ENCODE data around the gene UNG.

DNA sequence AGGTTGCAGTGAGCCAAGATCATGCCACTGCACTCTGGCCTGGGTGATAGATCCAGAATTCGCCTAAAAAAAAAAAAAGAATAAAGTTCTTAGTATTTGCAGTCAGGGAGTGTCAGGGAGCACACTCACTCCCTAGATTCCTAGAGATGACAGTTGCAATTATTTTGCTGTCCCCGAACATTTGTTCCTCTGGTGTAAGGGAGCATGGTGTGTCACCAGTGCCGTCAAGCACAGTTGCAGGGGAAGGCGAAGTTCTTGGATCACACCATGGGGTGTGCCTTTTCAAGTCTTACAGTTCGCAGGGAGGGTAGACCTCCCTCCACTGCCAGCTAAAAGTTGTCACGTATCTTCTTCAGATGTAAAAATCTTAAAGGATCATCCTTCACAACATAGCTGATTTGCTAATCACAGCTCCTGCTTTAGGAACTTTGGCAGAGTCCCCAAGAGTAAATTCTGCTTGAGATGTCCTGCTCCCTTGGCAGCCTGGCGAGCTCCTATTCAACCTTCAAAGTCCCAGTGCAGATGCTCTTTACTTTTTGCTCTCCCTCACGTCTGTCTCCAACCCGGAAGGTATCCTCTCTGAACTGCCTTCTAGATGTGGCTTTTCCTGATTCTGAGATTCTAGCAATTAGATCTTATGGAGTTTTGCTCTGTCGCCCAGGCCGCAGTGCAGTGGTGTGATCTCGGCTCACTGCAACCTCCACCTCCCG is 30.3 kb downstream of the UNG start:
- TF ChIP-seq CTCF (IDR thresholded peaks at IDR 0.05 in 2 of 3, conservative IDR thresholded peaks at IDR 0.05 in 1 of 3; ENCODE audit: borderline replicate concordance in 1 of 3, insufficient read depth in 1 of 3, low read depth in 2 of 3, low read length in 2 of 3), result no peak
- TF ChIP-seq YY1 (IDR thresholded peaks at IDR 0.05; ENCODE audit: extremely low read depth, insufficient replicate concordance, low read depth, low read length), result no peak
- no peak for TF ChIP-seq EZH2phosphoT487 (IDR thresholded peaks at IDR 0.05; ENCODE audit: borderline replicate concordance)
- no peak for TF ChIP-seq ZFX (IDR thresholded peaks at IDR 0.05)
- no peak for TF ChIP-seq POLR2A (IDR thresholded peaks at IDR 0.05; ENCODE audit: borderline replicate concordance, extremely low read depth, insufficient read depth, insufficient read length)
- no peak for TF ChIP-seq EZH2 (IDR thresholded peaks at IDR 0.05)
- TF ChIP-seq JUND (IDR thresholded peaks at IDR 0.05), result no peak
- TF ChIP-seq REST (IDR thresholded peaks at IDR 0.05; ENCODE audit: low read depth), result no peak
- no peak for TF ChIP-seq POLR2AphosphoS5 (IDR thresholded peaks at IDR 0.05; ENCODE audit: low read depth, low read length)
- TF ChIP-seq RAD21 (IDR thresholded peaks at IDR 0.05; ENCODE audit: low read depth), result no peak
- TF ChIP-seq, protein P1, sequence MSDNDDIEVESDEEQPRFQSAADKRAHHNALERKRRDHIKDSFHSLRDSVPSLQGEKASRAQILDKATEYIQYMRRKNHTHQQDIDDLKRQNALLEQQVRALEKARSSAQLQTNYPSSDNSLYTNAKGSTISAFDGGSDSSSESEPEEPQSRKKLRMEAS (IDR thresholded peaks at IDR 0.05), result no peak
- TF ChIP-seq ZBTB33 (IDR thresholded peaks at IDR 0.05; ENCODE audit: extremely low read depth, insufficient replicate concordance, low read length), result no peak
- no peak for TF ChIP-seq ZNF274 (IDR thresholded peaks at IDR 0.05; ENCODE audit: low read depth, low read length)
- no peak for TF ChIP-seq EGR1 (IDR thresholded peaks at IDR 0.05; ENCODE audit: low read depth)

Measured in HCT116 (cell line).